MM.1S (cell line): ENCODE measurements around the gene PLTP.

Experiments used
- CTCF ChIP-seq: fragments of 300-600 bp; sonication (generic); IDR thresholded peaks from 2 replicates; pipeline ENCODE4 v1.5.1; 2016; ENCODE audit warnings: antibody characterized with exemption, low read length, mixed read lengths
- EZH2 ChIP-seq: fragments of 300-600 bp; sonication (generic); optimal IDR thresholded peaks from 2 replicates; pipeline ENCODE3; 2017; ENCODE audit warnings: low read depth, mild to moderate bottlenecking, antibody characterized with exemption, low read length, mixed read lengths
- EZH2phosphoT487 ChIP-seq: fragments of 300-600 bp; sonication (generic); IDR thresholded peaks from 2 replicates; pipeline ENCODE4 v1.6.1; 2018; ENCODE audit warnings: antibody characterized with exemption, low read length

DNA sequence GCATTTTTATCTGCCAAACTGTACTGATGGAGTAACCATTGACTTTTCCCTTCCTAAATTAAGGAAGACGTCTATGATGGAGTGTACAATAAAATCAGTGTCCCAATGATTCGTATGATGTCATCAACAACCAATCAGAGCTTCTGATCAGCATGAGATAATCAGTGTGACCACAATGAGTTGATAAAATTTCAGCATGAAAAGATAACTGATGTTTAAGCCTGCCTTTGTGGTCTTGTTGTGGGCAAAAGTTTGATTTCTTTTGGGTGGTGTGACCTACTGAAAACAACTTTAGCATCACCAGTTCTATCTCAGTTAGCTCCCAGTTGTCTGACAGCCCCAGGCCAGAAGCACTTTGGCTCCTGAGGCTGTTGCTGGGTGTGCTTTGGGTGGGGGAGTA, 25.8 kb upstream of the PLTP start:
- TF ChIP-seq CTCF (no peak), EZH2 (no peak), EZH2phosphoT487 (no peak)
